ENCODE data around the gene LTBP1. TPM values are rescaled to one million over a fixed set of nuclear protein-coding genes. Genes with fewer than 3 reads are reported as not detected.
A peak's percentile ranks its signal among the peaks of the same experiment; 100 is the strongest.

The LTBP1 gene
- total RNA-seq, 1 experiment from 2014 or later = 12.5 TPM

DNA sequence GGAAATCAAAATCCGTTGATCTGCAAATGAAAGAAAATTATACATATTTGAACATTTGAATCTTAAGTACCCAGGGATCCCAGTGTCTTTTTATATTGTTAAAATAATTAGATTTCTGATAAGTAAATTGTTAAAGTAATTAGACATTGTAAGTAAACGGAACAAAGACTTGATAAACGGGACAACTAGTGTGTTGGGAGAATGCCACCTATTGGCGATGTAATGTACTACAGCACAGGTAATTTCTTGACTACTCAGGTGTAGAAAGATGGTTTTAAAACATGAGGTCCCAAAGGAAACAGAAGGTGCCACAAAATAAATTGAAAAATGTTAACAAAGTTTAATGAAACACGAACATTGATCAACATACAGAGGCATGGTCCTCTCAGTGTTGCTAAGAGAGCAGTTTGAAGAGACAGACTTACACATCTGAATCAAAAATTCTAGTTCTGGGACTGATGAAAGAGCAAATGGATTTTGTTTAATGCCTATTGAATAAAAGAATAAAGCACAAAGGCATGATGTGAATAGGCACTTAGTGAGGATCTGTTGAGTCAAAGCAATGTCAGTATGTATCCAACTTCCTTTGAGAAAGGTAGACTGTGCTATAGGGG is 426.3 kb downstream of the LTBP1 start:
- DNase-seq (ENCODE audit: low read depth, low spot score) = peak; percentile 62
- ChIA-PET POLR2A (no interaction called here), CTCF (interaction anchor here (0.6 to 0.8 kb wide), 2 partner anchors 339 to 745 kb away, joined by 3 read pairs; partner anchors contain the start of gene TTC27)
- intact Hi-C loops (cut with micrococcal nuclease; ENCODE audit: unreplicated experiment) (loop anchor here (5.0 to 10.0 kb wide), 3 partner anchors 336 to 601 kb away; partner anchors contain the start of gene LTBP1), in situ Hi-C loops (cut with HindIII; ENCODE audit: low pct_unique_long_range_greater_than_20kb, low sequenced_read_pairs) (loop anchor here (10.0 kb wide), 1 partner anchor 428 kb away; the partner anchor contains the start of gene LTBP1)
- no TSS peak for BruUV-seq (replicated peaks)
- no peaks in the 10 kb centered on the region for H3K27me3 ChIP-seq (ENCODE audit: control insufficient read depth, insufficient read depth, low read length)
- no peaks in the 10 kb centered on the region for H3K36me3 ChIP-seq (ENCODE audit: control insufficient read depth, insufficient read depth, low read length)
- TF ChIP-seq TCF7L2 (IDR thresholded peaks at IDR 0.05; ENCODE audit: low read depth, low read length) = no peak
- TF ChIP-seq, protein P1, sequence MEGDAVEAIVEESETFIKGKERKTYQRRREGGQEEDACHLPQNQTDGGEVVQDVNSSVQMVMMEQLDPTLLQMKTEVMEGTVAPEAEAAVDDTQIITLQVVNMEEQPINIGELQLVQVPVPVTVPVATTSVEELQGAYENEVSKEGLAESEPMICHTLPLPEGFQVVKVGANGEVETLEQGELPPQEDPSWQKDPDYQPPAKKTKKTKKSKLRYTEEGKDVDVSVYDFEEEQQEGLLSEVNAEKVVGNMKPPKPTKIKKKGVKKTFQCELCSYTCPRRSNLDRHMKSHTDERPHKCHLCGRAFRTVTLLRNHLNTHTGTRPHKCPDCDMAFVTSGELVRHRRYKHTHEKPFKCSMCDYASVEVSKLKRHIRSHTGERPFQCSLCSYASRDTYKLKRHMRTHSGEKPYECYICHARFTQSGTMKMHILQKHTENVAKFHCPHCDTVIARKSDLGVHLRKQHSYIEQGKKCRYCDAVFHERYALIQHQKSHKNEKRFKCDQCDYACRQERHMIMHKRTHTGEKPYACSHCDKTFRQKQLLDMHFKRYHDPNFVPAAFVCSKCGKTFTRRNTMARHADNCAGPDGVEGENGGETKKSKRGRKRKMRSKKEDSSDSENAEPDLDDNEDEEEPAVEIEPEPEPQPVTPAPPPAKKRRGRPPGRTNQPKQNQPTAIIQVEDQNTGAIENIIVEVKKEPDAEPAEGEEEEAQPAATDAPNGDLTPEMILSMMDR (IDR thresholded peaks at IDR 0.05) = peak; percentile 82; the same call in 1 of the 2 replicates
- H3K4me3 ChIP-seq (ENCODE audit: low read depth in 2 of 2, low read length in 2 of 2) = no peak overlapping the region
- H3K9me3 ChIP-seq (ENCODE audit: control insufficient read depth, insufficient read depth, low read depth, low read length) = no peaks in the 10 kb centered on the region
- no peaks in the 10 kb centered on the region for H3K4me1 ChIP-seq (ENCODE audit: control insufficient read depth, insufficient read depth, low read length)
- H3K27ac ChIP-seq (ENCODE audit: low read length) = no peak overlapping the region
- no peak for ATAC-seq

DNA sequence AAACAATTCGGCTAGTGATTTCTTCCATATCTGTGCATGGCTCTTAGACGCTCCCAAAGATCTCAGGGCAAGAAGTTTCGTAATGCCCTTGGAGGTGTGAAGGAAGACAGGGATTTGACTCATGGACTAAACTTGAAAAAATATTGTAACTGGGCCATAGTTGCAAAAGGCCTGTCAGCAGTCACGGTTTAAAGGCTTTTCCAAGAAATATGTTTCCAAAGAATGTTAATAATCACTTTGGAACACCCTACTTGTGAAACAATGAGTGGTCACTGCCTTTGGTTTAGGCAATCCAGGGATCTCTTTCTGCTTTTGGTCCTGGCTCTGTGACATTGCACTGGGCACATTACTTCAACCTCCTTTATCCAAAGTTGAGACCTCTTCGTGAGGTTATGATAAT is 427.2 kb downstream of the LTBP1 start:
- TF ChIP-seq SIN3A (IDR thresholded peaks at IDR 0.05; ENCODE audit: borderline replicate concordance, insufficient read depth, low read depth, low read length) = no peak
- TF ChIP-seq, protein P1 (IDR thresholded peaks at IDR 0.05) = no peak
- TF ChIP-seq POLR2AphosphoS5 (IDR thresholded peaks at IDR 0.05; ENCODE audit: low read depth, low read length) = no peak
- TF ChIP-seq, protein P2, sequence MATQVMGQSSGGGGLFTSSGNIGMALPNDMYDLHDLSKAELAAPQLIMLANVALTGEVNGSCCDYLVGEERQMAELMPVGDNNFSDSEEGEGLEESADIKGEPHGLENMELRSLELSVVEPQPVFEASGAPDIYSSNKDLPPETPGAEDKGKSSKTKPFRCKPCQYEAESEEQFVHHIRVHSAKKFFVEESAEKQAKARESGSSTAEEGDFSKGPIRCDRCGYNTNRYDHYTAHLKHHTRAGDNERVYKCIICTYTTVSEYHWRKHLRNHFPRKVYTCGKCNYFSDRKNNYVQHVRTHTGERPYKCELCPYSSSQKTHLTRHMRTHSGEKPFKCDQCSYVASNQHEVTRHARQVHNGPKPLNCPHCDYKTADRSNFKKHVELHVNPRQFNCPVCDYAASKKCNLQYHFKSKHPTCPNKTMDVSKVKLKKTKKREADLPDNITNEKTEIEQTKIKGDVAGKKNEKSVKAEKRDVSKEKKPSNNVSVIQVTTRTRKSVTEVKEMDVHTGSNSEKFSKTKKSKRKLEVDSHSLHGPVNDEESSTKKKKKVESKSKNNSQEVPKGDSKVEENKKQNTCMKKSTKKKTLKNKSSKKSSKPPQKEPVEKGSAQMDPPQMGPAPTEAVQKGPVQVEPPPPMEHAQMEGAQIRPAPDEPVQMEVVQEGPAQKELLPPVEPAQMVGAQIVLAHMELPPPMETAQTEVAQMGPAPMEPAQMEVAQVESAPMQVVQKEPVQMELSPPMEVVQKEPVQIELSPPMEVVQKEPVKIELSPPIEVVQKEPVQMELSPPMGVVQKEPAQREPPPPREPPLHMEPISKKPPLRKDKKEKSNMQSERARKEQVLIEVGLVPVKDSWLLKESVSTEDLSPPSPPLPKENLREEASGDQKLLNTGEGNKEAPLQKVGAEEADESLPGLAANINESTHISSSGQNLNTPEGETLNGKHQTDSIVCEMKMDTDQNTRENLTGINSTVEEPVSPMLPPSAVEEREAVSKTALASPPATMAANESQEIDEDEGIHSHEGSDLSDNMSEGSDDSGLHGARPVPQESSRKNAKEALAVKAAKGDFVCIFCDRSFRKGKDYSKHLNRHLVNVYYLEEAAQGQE (IDR thresholded peaks at IDR 0.05; ENCODE audit: insufficient read depth in 1 of 2, low read depth in 2 of 2, low read length in 1 of 2) = no peak
- TF ChIP-seq TCF7L2 (IDR thresholded peaks at IDR 0.05; ENCODE audit: low read depth, low read length) = no peak
- BruUV-seq (replicated peaks) = no TSS peak
- CTCF ChIA-PET = no interaction called here
- H3K36me3 ChIP-seq (ENCODE audit: control insufficient read depth, insufficient read depth, low read length) = no peaks in the 10 kb centered on the region
- intact Hi-C loops (cut with micrococcal nuclease; ENCODE audit: unreplicated experiment) = loop anchor here (5.0 to 10.0 kb wide), 3 partner anchors 337 to 602 kb away; partner anchors contain the start of gene LTBP1
- H3K27ac ChIP-seq (ENCODE audit: low read length) = no peak overlapping the region
- H3K27me3 ChIP-seq (ENCODE audit: control insufficient read depth, insufficient read depth, low read length) = no peaks in the 10 kb centered on the region
- ATAC-seq (no peak), DNase-seq (ENCODE audit: low read depth, low spot score) (no peak)
- H3K4me1 ChIP-seq (ENCODE audit: control insufficient read depth, insufficient read depth, low read length) = no peaks in the 10 kb centered on the region
- in situ Hi-C loops (cut with HindIII; ENCODE audit: low pct_unique_long_range_greater_than_20kb, low sequenced_read_pairs) = loop anchor here (10.0 kb wide), 1 partner anchor 429 kb away; the partner anchor contains the start of gene LTBP1
- POLR2A ChIA-PET = no interaction called here
- no peak overlapping the region for H3K4me3 ChIP-seq (ENCODE audit: low read depth in 2 of 2, low read length in 2 of 2)
- no peaks in the 10 kb centered on the region for H3K9me3 ChIP-seq (ENCODE audit: control insufficient read depth, insufficient read depth, low read depth, low read length)

Measured in Panc1 (cell line).